ENCODE measurements around the gene SIRT4. TPM values are rescaled to one million over a fixed set of nuclear protein-coding genes. Genes with fewer than 3 reads are reported as not detected.

Gene SIRT4
- total RNA-seq, 1 donor from 2014 or later, result 1.0 TPM

DNA sequence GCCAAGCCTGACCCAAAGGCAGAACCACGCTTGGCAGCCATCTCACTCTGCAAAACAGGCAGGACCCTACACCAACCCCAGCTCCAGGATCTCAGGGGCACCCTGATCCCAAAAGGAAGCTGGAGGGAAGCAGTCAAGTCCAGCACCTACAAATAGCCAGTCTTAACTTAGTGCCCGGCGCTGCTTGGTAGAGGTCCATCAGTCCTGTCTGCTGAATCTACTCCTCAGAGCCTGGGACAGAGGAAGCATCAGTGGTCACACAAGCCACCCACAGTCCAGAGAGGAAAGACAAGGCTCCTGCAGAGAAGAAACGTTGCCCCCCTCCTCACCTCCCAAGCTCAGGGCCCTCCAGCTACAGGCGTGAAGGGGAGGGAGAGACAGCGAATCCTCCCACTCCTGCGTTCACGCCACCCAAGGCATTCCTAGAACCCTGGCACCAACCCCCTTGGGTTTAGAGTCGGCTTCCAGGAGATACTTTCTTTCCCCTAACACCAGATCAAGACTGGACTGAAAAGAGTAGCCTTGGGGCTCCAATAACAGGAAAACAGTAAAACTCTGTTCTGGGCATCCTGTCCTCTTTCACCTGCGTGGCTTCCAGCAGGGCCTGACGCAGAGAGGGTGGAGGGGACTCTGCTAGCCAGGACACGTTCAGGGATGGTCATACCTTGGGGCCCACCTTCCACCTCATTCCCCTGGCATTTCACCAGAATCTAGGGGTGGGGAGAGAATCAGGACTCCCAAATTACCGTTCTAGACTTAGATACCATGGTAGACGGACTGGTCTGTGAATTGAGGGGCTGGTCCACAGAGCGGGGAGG, 37.8 kb upstream of the SIRT4 start:
- DNase-seq (ENCODE audit: low spot score), result no peak
- peaks cover 65% of the 10 kb centered on the region for H3K4me1 Mint-ChIP-seq (ENCODE audit: low read depth)
- no peaks in the 10 kb centered on the region for H3K27me3 Mint-ChIP-seq (ENCODE audit: insufficient read depth)
- intact Hi-C loops (cut with micrococcal nuclease), result loop anchor here (1.0 kb wide), 1 partner anchor 12 kb away; no protein-coding TSS in a partner anchor
- peak overlapping the region; percentile 88 for H3K27ac Mint-ChIP-seq
- H3K9me3 Mint-ChIP-seq, result no peaks in the 10 kb centered on the region
- peaks cover 8% of the 10 kb centered on the region for H3K36me3 Mint-ChIP-seq (ENCODE audit: low read depth)
- H3K4me3 Mint-ChIP-seq, result peak overlapping the region; percentile 97

- Mint-ChIP-seq H3K27me3 (ENCODE audit: insufficient read depth) (no peaks in the 10 kb centered on the region), H3K4me3 (peak overlapping the region; percentile 97), H3K9me3 (no peaks in the 10 kb centered on the region), H3K36me3 (ENCODE audit: low read depth) (peaks cover 8% of the 10 kb centered on the region), H3K27ac (peak overlapping the region; percentile 88), H3K4me1 (ENCODE audit: low read depth) (peaks cover 58% of the 10 kb centered on the region)
- no peak for DNase-seq (ENCODE audit: low spot score)
- intact Hi-C loops (cut with micrococcal nuclease), result loop anchor here (1.0 kb wide), 3 partner anchors 13 to 64 kb away; partner anchors contain the start of gene RPLP0
Measured at GRCh38 chr12:120264904-120265472, 37.1 kb upstream of the SIRT4 start.

- Mint-ChIP-seq H3K4me1 (ENCODE audit: low read depth) (peaks cover 51% of the 10 kb centered on the region), H3K9me3 (no peaks in the 10 kb centered on the region), H3K36me3 (ENCODE audit: low read depth) (peaks cover 6% of the 10 kb centered on the region), H3K4me3 (peak within 1 kb of the TSS; percentile 97), H3K27me3 (ENCODE audit: insufficient read depth) (no peaks in the 10 kb centered on the region), H3K27ac (peak within 1 kb of the TSS; percentile 97)
- DNase-seq (ENCODE audit: low spot score), result peak; percentile 87
- intact Hi-C loops (cut with micrococcal nuclease), result loop anchor here (1.0 kb wide), 3 partner anchors 26 to 64 kb away; partner anchors contain the start of genes RNU4-2 and RPLP0
Measured at GRCh38 chr12:120265473-120266179, 36.5 kb upstream of the SIRT4 start, which contains the start of gene PXN. Gene PXN (minus strand): TSS chr12:120265730. CDS start chr12:120265629, 101 bp downstream.

DNA sequence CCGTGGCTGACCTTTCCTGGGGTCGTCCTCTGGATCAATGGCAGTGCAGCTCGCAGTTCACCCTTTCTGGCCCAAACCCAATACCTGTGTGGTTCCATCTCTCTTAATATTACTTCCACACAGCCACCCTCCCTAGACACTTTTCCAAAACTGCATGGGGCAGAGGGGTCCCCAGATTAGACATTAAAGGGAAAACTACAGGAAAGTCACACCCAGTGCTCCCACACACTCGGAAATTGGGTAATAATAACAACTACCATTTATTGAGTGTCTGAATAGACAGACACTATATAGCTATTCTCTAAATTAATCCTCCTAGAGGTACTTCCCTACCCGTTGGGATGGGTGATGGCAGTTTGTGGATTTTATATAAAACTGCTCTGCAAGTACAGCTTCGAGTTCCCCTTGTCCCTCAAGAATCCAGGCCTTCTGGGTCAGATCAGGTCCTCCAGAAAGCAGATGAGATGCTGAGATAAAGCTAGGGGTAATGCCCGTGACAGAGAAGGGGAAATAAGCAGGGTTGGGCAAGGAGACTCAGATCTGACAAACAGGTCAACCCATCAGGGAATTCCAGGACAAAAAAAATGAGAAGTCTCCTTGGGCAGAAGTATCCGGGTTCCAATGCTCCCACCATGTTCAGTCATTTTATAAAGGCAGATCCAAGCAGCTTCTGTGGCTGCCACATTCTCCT, 35.8 kb upstream of the SIRT4 start:
- Mint-ChIP-seq H3K27me3 (ENCODE audit: insufficient read depth) (no peaks in the 10 kb centered on the region), H3K9me3 (no peaks in the 10 kb centered on the region), H3K4me1 (ENCODE audit: low read depth) (peaks cover 44% of the 10 kb centered on the region), H3K27ac (peak overlapping the region; percentile 97), H3K4me3 (peak overlapping the region; percentile 92), H3K36me3 (ENCODE audit: low read depth) (peaks cover 6% of the 10 kb centered on the region)
- intact Hi-C loops (cut with micrococcal nuclease), result loop anchor here (1.0 kb wide), 1 partner anchor 25 kb away; the partner anchor contains the start of gene RNU4-2
- DNase-seq (ENCODE audit: low spot score), result no peak

DNA sequence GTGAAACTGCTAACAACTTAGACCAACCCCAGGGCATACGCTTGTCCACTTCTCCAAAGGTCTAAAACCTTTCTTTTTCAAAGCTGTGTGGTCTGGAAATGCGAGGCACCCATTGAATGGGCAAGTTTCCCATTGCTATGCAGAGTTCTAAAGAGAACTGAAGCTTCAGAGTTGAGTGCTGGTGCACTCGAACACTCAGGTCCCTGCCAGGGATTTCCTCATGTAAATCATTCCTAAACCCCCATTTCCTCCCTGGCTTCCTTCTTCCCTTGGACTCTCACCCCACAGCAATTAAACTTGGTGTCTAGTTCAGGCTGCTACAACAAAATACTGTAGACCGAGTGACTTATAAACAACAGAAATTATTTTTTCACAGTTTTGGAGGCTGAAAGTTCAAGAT, 34.4 kb upstream of the SIRT4 start:
- no peaks in the 10 kb centered on the region for H3K27me3 Mint-ChIP-seq (ENCODE audit: insufficient read depth)
- no peak overlapping the region for H3K4me3 Mint-ChIP-seq
- H3K9me3 Mint-ChIP-seq, result no peaks in the 10 kb centered on the region
- DNase-seq (ENCODE audit: low spot score), result no peak
- no peak overlapping the region for H3K27ac Mint-ChIP-seq
- H3K36me3 Mint-ChIP-seq (ENCODE audit: low read depth), result peaks cover 4% of the 10 kb centered on the region
- peaks cover 30% of the 10 kb centered on the region for H3K4me1 Mint-ChIP-seq (ENCODE audit: low read depth)
- intact Hi-C loops (cut with micrococcal nuclease), result no loop called here

DNA sequence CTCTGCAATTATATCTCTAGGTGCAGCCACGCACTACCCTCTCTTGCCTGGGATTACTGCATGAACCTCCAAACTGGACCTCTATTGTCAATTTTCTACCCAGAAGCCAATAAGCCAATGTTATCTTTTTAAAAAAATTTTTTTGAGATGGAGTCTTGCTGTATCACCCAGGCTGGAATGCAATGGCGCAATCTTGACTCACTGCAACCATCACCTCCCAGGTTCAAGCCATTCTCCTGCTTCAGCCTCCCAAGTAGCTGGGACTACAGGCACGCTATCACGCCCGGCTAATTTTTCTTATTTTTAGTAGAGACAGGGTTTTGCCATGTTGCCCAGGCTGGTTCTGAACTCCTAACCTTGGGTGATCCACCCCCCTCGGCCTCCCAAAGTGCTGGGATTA, 25.4 kb upstream of the SIRT4 start:
- Mint-ChIP-seq H3K4me3 (no peak overlapping the region), H3K27me3 (ENCODE audit: insufficient read depth) (peaks cover 5% of the 10 kb centered on the region), H3K36me3 (ENCODE audit: low read depth) (no peaks in the 10 kb centered on the region), H3K4me1 (ENCODE audit: low read depth) (no peaks in the 10 kb centered on the region), H3K9me3 (no peaks in the 10 kb centered on the region), H3K27ac (no peak overlapping the region)
- intact Hi-C loops (cut with micrococcal nuclease), result no loop called here
- DNase-seq (ENCODE audit: low spot score), result no peak

DNA sequence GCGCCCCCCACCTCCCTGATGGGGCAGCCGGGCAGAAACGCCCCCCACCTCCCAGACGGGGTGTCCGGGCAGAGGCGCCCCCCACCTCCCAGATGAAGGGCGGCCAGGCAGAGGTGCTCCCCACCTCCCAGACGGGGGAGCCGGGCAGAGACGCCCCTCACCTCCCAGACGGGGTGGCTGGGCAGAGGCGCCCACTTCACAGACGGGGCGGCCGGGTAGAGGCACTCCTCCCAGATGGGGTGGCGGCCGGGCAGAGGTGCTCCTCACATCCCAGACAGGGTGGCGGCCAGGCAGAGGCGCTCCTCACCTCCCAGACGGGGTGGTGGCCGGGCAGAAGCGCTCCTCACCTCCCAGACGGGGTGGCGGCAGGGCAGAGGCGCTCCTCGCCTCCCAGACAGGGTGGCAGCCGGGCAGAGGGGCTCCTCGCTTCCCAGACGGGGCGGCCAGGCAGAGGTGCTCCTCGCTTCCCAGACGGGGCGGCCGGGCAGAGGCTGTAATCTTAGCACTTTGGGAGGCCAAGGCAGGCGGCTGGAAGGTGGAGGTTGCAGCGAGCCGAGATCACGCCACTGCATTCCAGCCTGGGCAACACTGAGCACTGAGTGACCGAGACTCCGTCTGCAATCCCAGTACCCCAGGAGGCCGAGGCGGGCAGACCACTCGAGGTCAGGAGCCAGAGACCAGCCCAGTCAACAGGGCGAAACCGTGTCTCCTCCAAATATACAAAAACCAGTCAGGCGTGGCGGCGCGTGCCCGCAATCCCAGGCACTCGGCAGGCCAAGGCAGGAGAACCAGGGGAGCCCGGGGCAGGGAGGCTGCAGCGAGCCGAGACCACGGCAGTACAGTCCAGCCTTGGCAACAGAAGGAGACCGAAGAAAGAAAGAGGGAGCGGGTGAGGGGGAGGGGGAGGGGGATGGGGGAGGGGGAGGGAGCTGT, 23.7 kb upstream of the SIRT4 start:
- intact Hi-C loops (cut with micrococcal nuclease), result no loop called here
- DNase-seq (ENCODE audit: low spot score), result no peak
- Mint-ChIP-seq H3K4me3 (no peak overlapping the region), H3K36me3 (ENCODE audit: low read depth) (no peaks in the 10 kb centered on the region), H3K9me3 (no peaks in the 10 kb centered on the region), H3K27ac (no peak overlapping the region), H3K4me1 (ENCODE audit: low read depth) (no peaks in the 10 kb centered on the region), H3K27me3 (ENCODE audit: insufficient read depth) (peaks cover 5% of the 10 kb centered on the region)

- Mint-ChIP-seq H3K27ac (no peak overlapping the region), H3K9me3 (no peaks in the 10 kb centered on the region), H3K27me3 (ENCODE audit: insufficient read depth) (peaks cover 11% of the 10 kb centered on the region), H3K4me3 (no peak overlapping the region), H3K36me3 (ENCODE audit: low read depth) (no peaks in the 10 kb centered on the region), H3K4me1 (ENCODE audit: low read depth) (no peaks in the 10 kb centered on the region)
- no peak for DNase-seq (ENCODE audit: low spot score)
- intact Hi-C loops (cut with micrococcal nuclease), result no loop called here
Measured at GRCh38 chr12:120283318-120283717, 18.8 kb upstream of the SIRT4 start.

GRCh38 chr12:120284381-120284780, 17.7 kb upstream of the SIRT4 start:
- intact Hi-C loops (cut with micrococcal nuclease), result no loop called here
- no peak overlapping the region for H3K27ac Mint-ChIP-seq
- no peak for DNase-seq (ENCODE audit: low spot score)
- no peaks in the 10 kb centered on the region for H3K4me1 Mint-ChIP-seq (ENCODE audit: low read depth)
- H3K36me3 Mint-ChIP-seq (ENCODE audit: low read depth), result no peaks in the 10 kb centered on the region
- no peak overlapping the region for H3K4me3 Mint-ChIP-seq
- H3K9me3 Mint-ChIP-seq, result no peaks in the 10 kb centered on the region
- H3K27me3 Mint-ChIP-seq (ENCODE audit: insufficient read depth), result peaks cover 11% of the 10 kb centered on the region

GRCh38 chr12:120286768-120287490, 15.2 kb upstream of the SIRT4 start:
- no peaks in the 10 kb centered on the region for H3K4me1 Mint-ChIP-seq (ENCODE audit: low read depth)
- peaks cover 14% of the 10 kb centered on the region for H3K27me3 Mint-ChIP-seq (ENCODE audit: insufficient read depth)
- no peaks in the 10 kb centered on the region for H3K36me3 Mint-ChIP-seq (ENCODE audit: low read depth)

DNA sequence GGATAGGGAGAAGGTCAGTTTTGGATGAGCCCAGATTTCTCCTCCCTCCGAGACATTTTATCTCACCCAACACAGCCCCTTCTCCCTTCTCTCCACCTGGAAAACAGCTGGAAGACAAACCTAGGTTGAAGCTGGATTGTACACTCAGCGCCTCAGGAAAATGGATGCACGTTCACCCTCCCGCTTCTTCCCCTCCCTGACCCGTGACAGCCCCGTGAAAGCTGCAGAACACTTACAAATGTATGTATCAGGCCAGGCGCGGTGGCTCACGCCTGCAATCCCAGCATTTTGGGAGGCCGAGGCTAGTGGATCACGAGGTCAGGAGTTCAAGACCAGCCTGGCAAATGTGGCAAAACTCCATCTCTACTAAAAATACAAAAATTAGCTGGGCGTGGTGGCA, 14.6 kb upstream of the SIRT4 start:
- Mint-ChIP-seq H3K27me3 (ENCODE audit: insufficient read depth) (peaks cover 14% of the 10 kb centered on the region), H3K4me1 (ENCODE audit: low read depth) (no peaks in the 10 kb centered on the region), H3K4me3 (no peak overlapping the region), H3K36me3 (ENCODE audit: low read depth) (no peaks in the 10 kb centered on the region), H3K9me3 (no peaks in the 10 kb centered on the region), H3K27ac (no peak overlapping the region)
- no peak for DNase-seq (ENCODE audit: low spot score)
- intact Hi-C loops (cut with micrococcal nuclease), result no loop called here

More at GRCh38 chr12:120286768-120287490, 15.2 kb upstream of the SIRT4 start:
- no peak for DNase-seq (ENCODE audit: low spot score)
- Mint-ChIP-seq H3K27ac (no peak overlapping the region), H3K4me3 (no peak overlapping the region), H3K9me3 (no peaks in the 10 kb centered on the region)
- intact Hi-C loops (cut with micrococcal nuclease), result no loop called here
